Prostate gland (tissue), 2 donors: ENCODE measurements around the gene COL4A6. TPM values are rescaled to one million over a fixed set of nuclear protein-coding genes. Genes with fewer than 3 reads are reported as not detected.

Source experiments
- total RNA-seq, 2 donors: library from RNA; depleted of rRNA; stranded (reverse); fragments of >200 nt; gene quantifications; one replicate each; pipeline ENCODE4 v1.1.0, GENCODE V29; 2016

COL4A6 gene
- total RNA-seq, 2 donors from 2014 or later, result 13.5 to 16.7 TPM

Other genes with a start within 250 kb of the COL4A6 start
- 10 to 100 TPM; 35.1 to 49.1 TPM for gene COL4A5, start 1.4 kb upstream of the COL4A6 start, total RNA-seq